SKM-1 (cell line): ENCODE results near the gene SFMBT1.

ENCODE experiments used
- DNase-seq: peaks from one replicate; lab custom pipeline; 2025; ENCODE audit not compliant: unreplicated experiment; lab: John Stamatoyannopoulos, UW

Gene SFMBT1

DNA sequence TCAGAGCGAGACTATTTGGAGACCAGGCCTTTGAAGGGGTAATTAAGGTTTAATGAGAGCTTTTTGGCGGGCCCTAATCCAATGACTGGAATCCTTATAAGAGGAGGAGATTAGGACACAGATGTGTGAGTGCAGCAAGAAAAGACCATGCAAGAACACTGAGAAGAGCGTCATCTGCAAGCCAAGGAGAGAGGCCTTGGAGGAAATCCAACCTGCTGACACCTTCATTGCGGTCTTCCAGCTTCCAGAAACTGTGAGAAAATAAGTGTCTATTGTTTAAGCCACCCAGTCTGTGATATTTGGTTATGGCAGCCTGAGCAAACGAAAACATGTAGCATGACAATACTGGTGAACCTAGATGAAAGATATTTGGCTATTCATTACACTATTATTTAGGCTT lies 188.0 kb downstream of the SFMBT1 start:
- no peak for DNase-seq

DNA sequence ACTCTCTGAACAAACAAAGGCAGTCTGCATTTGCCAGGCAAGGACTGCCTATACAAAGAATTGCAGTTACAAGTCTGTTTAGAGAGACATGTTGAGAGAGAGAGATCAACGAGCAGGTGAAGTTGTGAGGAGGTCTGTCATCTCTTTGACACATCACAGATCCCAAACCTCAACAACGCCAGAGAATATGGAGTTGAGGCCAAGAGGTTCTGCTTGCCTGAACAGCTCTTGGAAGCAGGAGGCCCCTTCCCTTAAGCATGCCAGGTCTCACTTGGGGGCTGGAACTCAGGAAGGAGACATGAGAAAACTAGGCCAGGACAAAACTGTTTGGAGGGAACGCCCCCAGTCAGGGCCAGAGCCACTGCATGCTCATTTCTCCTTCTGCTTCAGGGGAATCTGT lies 188.7 kb downstream of the SFMBT1 start:
- DNase-seq, result no peak

DNA sequence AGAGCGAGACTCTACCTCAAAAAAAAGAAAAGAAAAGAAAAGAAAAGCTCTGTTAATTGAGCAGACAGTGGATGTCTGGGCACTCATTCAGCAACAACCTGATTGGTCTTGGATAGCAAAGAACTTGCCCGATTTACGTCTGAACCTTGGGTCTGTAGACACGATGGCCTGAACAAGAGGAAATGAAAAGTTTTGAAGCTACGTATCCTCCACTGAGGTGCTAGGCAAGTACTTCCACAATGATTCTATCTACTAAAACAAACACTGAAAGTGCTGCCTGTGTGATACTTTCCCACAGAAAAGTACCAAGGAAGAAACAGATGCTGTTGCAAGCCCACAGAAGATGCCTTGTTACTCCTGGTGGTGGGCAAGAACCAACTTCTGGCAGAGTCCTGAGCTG lies 189.2 kb downstream of the SFMBT1 start:
- DNase-seq, result no peak

DNA sequence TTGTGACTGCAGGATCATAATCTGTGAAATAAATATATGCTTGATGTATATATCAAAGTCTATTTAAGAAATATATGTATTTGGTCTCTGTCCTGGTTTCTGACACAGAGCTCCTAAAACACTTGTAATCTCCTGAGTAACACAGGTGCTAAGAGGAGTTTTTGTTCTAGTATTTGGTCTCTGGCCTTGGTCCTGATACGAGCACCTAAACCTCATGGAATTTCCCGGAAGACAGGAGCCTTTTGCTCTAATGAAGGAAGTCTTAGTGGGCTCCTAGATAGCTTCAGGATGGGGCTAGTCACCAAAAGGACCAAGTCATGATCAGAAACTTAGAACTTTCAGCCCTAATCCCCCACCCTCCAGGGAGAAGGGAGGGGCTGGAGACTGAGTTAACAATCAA lies 191.9 kb downstream of the SFMBT1 start:
- no peak for DNase-seq
